SW 1271 (cell line): ENCODE measurements around the gene VPS26A.

Source experiments
- DNase-seq, 2 experiments: peaks; one replicate each; lab custom pipeline; 2025; lab: John Stamatoyannopoulos, UW

The VPS26A gene

GRCh38 chr10:69123747-69124562, at the start of gene VPS26A:
Gene VPS26A (plus strand): TSS chr10:69124178. CDS start chr10:69124278, 100 bp downstream.
- DNase-seq, result peak; percentile 78 to 92

GRCh38 chr10:69074532-69074931, 49.4 kb upstream of the VPS26A start:
- no peak for DNase-seq

- no peak for DNase-seq
These were observed 48.5 kb upstream of the VPS26A start for GRCh38 chr10:69075431-69075830.

- no peak for DNase-seq
These were observed 45.7 kb upstream of the VPS26A start for GRCh38 chr10:69078311-69078710.

- no peak for DNase-seq
These were observed 43.8 kb upstream of the VPS26A start for GRCh38 chr10:69080226-69080625.

- no peak for DNase-seq
These were observed 37.9 kb upstream of the VPS26A start for GRCh38 chr10:69086001-69086509.

GRCh38 chr10:69087590-69088470, 36.1 kb upstream of the VPS26A start, which contains the start of gene SRGN:
Gene SRGN (plus strand): TSS chr10:69088103. CDS start chr10:69088158, 55 bp downstream.
- peak in 1 of 2 experiments; percentile 44 for DNase-seq

GRCh38 chr10:69088471-69088769, 35.6 kb upstream of the VPS26A start:
- no peak for DNase-seq

GRCh38 chr10:69088801-69089501, 35.0 kb upstream of the VPS26A start:
- peak in 1 of 2 experiments; percentile 35 for DNase-seq

GRCh38 chr10:69089638-69090599, 34.1 kb upstream of the VPS26A start:
- no peak for DNase-seq

- no peak for DNase-seq
These were observed 33.3 kb upstream of the VPS26A start for GRCh38 chr10:69090685-69091084.

- no peak for DNase-seq
These were observed 32.8 kb upstream of the VPS26A start for GRCh38 chr10:69091143-69091651.

- DNase-seq, result peak; percentile 37 to 81
These were observed 30.8 kb upstream of the VPS26A start for GRCh38 chr10:69092959-69093850.

GRCh38 chr10:69093933-69094332, 30.0 kb upstream of the VPS26A start:
- DNase-seq, result no peak

GRCh38 chr10:69096045-69096444, 27.9 kb upstream of the VPS26A start:
- DNase-seq, result no peak

GRCh38 chr10:69097729-69098128, 26.2 kb upstream of the VPS26A start:
- DNase-seq, result no peak

- DNase-seq, result no peak
These were observed 23.7 kb upstream of the VPS26A start for GRCh38 chr10:69100136-69100872.

- no peak for DNase-seq
These were observed 22.4 kb upstream of the VPS26A start for GRCh38 chr10:69101451-69102095.
